Fibroblast of skin of left biceps (primary cell): Measurements from ENCODE around the gene RARRES2.

ENCODE experiments used
- DNase-seq, 2 experiments: peaks; one replicate each; pipeline ENCODE4 v3.0.0-alpha.2; 2013; ENCODE audit warnings: low read depth in 2 of 2

The RARRES2 gene

DNA sequence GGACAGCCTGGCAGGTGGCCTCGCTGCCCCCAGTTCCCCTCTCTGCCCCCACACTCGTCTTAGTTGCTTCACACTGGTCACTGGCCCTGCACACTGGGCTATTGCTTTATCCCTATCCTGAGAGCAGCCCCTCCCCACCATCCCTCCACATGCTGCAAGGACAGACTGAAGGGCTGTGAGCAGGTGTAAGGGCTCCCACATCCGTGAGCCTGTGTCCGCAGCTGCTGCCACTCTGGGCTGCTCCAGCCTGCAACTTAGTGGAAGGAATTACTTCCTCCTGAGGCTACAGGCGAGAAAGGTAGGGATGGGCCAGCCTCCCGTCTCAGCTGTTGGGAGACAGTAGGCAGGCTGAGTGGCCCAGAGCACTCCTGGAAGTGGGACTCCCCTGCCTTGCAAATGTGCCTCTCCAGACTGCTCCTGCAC lies 3.8 kb downstream of the RARRES2 start:
- no peak for DNase-seq

DNA sequence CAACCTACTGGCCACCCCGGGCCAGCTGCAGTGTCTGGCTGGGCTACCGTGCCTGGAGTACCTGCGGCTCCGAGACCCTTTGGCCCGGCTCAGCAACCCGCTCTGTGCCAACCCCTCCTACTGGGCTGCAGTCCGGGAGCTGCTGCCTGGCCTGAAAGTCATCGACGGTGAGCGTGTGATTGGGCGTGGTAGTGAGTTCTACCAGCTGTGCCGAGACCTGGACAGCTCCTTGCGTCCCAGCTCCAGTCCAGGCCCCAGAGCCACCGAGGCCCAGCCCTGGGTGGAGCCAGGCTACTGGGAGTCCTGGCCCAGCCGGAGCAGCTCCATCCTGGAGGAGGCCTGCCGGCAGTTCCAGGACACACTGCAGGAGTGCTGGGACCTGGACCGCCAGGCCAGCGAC lies 4.2 kb downstream of the RARRES2 start:
- DNase-seq: no peak

DNA sequence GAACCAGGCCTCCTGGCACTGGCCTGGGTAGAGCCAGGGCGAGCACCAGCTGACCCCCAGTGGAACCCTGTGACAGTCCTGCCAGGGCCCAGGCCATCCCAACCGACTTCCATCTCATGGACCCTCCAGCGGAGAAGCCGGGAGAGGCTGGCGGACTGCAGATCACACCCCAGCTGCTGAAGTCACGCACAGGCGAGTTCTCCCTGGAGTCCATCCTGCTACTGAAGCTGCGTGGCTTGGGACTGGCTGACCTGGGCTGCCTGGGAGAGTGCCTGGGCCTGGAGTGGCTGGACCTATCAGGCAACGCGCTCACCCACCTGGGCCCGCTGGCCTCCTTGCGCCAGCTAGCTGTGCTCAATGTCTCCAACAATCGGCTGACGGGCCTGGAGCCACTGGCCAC lies 4.7 kb downstream of the RARRES2 start:
- DNase-seq: no peak

DNA sequence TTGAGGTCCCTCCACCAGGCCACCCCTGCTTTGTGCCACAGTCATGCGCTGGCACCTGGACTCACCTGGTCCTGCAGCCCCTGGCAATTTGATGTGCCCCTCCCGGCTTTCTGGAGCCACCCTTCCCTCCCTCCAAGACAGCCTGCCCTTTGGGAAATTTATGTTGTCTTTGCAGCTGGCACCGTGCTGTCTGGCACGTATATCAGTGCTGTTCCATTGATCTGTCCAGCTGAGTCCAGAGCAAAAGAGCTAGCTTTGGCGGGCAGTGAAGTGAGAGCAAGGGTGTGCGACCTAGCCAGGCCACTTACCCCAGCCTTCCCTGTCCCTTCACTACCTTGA lies 5.7 kb downstream of the RARRES2 start:
- no peak for DNase-seq

DNA sequence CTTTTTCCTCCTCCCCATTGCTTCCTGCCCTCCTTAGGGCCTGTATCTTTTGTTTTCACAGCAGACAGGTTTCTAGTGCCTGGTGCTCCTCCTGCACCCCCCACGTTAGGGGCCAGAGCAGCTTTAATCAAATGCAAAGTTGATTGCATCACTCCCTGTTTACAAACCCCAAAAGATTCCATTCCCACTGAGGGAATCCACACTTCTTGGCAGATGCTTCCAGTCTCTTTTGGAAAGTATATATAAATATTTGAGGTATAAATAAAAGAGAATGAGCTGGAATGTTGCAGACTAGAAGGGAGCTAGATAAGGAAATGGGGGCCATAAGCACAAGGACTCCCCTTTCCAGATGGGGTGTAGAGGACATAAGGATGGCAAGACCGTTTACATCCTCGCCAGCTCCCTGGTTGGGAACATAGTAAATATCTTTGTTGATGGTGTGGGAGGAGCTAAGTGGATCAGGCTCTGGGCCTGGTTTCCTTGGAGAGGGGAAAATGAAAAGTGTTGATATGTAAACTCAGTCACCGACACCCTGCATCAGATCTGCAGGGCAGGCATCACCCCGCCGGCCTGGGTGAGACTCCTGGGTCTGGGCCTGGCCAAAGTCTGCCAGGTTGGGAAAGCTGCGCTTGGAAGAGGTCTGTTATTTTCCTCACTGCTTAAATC lies 6.2 kb downstream of the RARRES2 start:
- DNase-seq: peak; percentile 45 to 49

DNA sequence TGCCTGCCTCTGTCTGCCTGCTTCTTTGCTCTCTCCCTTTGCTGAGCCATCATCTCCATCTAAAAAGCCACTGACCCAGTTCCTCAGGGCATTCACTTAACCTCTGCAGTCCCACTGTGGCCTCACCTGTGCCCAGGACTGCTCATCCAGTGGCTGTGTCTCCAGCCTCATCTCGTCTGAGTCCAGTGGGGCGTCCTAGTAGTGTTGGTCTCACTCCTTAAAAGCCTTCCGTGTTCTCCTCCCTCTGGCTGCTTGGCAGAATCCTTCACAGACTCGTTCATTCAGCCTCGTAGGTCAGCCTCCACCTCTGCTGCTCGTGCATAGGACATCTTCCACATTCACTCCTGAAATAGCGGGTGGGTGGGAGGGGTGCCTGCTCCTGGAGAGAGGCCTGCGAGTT lies 7.3 kb downstream of the RARRES2 start:
- no peak for DNase-seq

DNA sequence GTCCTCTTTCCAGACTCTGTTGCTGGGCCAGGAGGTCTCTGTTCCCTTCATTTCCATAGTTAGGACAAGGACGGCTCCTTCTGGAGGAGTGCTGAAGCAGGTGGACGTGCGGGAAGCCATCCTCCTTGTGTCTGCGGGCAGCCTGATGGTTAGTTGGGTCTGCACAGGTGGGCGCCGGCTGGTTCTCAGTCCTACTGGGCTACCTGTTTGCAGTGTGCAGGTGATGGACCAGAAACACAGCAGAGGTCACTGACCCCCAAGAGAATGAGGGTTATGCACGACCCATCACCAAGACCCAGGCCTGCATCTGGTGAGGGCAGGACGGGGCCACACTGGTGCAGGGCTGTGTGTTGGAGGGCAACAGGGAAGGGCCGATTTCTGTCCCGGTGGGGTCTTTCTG lies 7.8 kb downstream of the RARRES2 start:
- no peak for DNase-seq

DNA sequence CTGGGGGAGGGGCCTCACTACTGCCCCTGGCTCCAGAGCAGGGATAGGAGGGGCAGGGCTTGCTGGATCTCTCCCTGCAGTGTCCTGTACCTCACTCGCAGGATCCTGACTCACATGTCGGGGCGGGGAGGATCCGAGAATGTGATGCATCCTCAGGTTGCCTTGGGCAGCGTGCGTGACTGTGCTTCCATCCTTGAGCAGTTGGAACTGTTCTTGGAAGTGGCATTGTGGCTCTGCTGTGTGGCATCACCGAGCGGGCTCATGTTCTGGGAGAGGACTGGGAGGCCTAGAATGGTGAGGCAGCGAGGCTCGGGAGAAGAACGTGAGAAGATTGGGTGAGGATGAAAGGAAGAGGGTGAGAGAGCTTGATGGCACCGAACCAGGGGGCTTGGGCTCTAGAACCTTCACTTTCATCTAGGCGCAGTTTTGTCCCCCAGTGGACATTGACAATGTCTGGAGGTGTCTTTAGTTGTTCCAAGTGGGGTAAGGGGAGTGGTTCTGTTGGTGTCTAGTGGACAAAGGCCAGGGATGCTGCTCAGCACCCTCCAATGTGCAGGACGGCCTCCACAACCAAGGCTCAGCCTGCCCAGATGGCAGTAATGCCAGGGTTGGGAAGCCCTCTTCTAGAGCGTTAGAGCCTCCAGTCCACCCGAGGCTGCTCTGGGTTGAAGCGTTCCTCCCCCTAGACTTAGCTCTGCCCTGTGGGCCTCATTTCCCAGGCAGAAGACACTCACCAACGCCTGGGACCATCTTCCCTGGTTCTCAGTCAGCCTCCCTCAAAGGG lies 8.4 kb downstream of the RARRES2 start:
- DNase-seq: no peak

DNA sequence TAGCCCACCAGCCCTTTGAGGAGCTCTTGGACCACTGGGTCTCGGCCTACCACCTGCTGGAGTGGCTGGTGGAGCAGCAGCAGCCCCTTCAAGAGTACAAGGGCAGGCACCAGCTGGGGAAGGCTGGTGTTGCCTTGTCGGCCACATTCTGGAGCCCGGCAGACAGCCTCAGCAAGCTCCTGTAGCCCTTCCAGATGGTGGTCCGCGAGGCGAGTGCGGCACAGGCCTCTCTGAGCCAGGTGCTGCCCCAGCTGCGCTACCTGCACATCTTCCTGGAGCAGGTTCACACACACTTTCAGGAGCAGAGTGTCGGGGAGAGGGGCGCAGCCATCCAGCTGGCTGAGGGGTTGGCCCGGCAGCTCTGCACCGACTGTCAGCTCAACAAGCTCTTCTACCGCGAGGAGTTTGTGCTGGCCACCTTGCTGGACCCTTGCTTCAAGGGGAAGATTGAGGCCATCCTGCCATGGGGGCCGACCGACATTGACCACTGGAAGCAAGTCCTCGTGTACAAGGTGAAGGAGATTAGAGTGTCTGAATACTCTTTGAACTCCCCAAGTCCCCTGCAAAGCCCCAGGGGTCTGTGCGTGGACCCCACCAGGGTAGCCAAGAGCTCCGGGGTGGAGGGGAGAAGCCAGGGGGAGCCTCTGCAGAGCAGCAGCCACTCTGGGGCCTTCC lies 11.1 kb downstream of the RARRES2 start:
- DNase-seq: no peak

DNA sequence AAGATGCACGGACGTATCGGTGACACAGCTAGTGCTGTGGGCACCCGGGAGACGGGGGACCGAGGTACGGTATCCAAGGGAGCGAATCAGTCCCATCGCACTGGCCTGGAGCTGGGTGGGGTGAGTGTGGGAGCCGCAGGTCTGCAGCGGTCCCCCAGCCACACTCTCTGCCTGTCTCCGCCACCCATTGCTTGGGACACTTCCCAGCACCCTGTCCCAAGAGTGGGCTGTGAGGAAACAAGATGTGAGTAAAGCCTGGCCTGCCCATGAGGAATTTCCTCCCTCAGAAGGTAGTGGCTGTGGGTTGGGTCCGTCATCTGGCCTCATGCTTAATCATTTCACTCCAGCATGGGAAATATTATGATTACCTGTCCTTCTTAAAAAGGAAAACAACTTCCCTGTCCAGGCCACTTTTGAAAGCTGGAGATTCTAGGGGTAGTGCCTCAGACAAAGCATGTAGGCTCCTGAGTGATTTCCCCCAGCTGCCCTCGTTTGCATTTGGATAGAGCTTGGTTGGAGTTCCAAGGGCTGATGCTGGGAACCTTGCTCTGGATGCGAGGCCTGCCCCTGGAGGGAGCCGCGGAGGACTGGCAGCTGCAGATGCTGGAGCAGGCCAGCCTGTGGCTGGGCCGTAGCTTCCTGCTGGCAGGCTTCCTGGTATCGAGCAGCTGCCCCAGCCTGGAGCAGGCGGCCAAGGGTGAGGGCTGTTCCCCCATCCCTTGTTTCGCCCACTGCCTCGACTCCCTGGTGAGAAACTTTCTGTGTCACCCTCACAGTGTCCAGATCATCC lies 11.9 kb downstream of the RARRES2 start:
- no peak for DNase-seq

DNA sequence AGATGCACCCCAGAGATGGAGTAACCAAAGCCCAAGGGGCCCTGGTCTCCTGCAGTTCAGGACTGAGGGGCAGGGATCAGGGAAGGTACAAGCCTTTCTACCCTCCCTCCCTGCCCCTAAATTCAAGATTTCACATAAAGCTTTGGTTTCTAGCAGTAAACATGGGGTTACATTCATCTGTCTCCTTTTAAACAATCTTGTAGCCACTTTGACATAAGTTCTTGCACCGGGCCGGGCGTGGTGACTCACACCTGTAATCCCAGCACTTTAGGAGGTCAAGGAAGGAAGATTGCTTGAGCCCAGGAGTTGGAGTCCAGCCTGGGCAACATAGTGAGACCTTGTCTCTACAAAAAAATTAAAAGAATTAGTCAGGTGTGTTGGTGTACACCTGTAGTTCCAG lies 14.1 kb downstream of the RARRES2 start:
- no peak for DNase-seq

DNA sequence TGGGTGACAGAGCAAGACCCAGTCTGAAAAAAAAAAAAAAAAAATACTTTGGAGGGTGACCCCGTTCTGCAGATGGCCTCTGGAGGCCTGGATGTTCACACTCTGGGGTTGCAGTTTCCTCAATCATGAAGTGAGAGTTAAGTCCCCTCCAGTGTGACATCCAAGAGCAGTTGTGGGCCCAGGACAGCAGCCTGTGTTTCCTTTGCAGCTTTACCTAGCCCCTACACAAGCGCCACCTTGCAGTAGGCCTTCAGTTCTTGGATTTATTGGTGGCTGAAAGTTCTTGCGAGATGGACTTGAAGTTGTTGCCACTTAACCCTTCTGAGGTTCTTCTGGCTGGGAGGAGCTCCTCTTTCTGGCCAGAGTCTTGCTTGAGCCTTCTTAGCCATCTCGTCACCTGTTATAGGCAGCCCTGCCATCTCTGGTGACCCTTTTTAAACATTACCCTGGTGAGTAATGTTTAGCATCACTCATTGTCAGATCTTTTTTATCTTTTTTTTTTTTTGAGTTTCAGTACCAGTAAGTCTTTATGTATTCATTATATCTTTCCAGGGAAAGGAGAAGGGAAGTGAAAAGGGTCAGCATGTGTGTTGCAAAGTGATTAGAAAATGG lies 14.7 kb downstream of the RARRES2 start:
- DNase-seq: no peak

DNA sequence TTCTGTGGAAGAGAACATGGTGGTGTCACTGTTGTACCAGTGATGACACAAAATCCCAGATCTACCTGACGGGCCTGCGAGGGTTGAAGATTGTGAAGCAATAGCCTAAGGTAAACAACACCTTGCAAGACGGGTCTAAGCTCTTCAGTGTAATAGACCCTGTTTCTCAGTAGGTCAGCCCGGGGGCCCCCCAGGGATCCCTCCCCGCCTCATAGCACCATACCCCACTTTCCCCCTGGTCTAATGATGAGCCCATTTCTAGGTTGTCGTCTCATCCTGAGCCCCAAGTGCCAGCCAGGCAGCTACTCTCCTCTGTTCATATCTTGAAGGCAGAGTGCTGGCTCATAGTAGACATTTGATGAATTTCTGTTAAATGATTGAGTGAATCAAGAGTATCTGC lies 15.5 kb downstream of the RARRES2 start:
- no peak for DNase-seq

DNA sequence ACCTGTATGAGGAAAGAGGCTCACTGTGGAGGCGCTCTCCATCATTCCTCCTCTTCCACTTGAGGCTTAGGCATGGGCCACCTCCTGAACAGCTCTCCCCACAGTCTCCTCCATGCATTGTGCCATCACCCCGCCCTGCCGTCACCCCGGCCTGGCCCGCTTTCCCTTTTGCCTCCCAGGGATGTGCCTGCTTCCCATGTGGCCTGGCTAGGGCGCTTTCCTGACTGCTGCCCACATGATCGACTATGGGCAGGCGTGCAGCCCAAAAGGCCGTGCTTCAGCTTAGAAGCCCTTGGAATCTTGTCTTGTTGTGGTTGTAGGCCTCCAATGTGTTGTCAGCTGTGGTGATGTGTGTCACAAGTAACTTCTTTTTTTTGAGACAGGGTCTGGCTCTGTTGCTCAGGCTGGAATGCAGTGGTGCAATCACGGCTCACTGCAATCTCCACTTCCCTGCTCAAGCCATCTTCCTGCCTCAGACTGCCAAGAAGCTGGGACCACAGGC lies 16.3 kb downstream of the RARRES2 start:
- DNase-seq: no peak

DNA sequence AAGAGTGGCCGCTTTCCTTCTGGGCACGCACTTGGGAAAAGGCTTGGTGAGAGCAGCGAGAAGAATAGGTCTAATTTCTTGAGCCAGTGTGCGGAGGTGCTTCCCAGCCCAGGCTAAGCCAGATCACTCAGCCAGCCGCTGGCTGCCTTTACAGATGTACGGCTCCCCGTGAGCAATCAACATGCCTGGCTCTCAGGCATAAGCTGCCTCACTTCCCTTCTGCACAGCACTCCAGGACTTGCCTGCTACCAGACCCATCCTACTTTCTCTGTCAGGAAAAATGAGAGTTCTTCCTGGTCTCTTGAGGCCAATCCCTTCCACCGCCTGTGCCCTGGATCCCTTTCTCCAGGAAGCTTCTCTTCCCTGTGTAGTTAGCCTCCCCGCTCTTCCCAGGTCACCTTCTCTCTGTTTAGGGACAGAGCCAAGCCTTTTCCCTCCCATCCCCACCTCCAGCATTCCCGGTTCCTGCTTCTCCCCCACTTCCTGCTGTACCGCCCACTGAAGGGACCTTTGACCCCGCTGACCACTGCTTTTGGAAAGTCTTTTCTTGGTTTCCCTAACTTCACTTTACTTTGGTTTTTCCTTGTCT lies 17.0 kb downstream of the RARRES2 start:
- DNase-seq: no peak

DNA sequence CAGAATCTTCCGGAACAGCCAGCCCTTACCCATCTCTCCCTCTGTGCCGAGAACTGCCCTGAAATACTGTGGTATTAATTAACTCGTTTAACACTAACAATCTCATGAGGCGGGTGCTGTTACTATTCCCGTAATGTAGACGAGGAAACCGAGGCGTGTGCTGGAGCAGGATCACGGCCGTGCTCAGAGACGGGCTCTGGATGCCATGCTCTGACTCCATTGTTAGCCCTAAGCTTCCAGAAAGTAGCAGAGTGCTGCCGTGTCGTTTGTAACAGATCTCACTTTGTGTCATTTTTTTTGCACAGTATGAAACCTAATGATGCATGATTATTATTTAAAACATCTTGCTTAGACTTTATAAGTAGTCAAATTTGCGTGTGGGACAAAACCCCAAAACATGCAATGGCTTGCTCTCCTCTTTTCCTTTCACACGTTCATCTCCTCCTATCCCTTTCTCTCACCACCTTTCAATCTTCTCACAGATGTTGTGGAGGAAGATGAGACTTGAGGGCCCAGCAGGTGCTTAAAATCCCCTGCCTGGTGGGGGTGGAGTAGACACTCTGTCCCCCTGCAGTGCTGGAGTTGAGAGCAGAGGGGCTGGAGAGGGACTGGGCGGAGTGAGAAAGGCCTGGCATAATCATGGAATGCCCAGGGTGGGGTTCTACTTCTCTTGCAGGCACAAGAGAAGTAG lies 17.6 kb downstream of the RARRES2 start:
- DNase-seq: no peak

DNA sequence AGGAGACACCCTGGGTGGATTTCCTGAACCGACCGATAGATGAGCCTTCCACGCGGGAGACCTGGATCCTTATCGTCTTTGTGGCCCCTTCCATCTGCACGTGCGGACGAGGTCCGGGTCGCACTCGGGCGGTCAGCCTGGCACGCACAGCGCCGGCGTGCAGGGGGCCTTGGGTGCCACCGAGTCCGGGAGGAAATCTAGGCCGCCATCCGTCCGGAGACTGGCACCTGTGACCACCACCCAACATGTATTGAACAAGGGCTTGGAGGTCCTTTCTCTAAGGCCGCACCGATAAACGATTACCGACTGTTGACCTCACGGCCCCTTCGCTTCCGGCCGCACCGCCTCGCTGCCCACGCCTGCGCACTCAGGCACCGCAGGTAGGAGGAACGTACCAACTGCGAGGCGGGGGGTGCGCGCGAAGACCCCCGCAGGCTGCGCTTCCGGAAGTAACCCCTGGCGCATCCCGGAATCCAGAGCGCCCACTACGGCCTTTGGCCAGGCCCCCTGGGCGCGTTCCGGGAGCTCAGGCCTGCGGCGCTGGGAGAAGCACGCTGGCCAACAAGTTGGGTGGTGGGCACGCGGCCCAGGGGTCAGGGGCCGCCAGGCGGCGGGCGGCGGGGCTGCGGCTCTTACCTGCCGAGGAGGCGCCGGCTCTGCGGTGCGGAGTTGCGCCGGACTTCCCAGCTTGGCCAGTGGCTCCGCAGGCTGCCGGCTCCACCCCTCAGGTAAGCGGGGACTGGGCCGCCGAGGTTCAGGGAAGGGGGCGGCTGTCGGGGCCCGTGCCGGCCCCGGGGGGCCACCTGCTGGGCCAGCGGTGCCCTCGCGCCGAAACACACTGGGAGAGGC lies 18.4 kb downstream of the RARRES2 start, which contains the start of the genes ACTR3C and LRRC61:
ACTR3C (minus strand) TSS at position 713 of the 849 bp plus-strand sequence. CDS start 28,249 bp downstream, outside the sequence.
LRRC61 (plus strand) TSS at position 523 of the 849 bp plus-strand sequence. CDS start 13,507 bp downstream, outside the sequence.
- DNase-seq: no peak

DNA sequence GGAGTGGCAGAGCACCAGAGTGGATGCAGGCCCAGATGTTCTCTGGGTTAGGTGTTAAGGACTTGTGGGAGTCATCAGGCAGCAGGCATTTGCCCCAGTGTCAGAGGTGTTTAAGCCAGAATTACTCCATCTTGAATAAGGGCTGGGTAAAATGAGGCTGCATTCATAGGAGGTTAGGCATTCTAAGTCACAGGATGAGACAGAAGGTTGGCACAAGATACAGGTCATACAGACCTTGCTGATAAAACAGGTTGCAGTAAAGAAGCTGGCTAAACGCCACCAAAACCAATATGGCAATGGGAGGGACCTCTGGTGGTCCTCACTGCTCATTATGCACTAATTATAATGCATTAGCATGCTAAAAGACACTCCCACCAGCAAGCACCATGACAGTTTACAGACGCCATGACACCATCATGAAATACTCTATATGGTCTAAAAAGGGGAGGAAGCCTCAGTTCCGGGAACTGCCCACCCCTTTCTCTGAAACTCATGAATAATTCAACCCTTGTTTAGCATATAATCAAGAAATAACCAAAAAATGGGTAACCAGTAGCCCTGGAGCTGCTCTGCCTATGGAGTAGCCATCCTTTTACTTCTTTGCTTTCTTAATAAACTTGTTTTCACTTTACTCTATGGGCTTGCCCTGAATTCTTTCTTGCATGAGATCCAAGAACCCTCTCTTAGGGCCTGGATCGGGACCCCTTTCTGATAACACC lies 19.2 kb downstream of the RARRES2 start:
- DNase-seq: no peak

DNA sequence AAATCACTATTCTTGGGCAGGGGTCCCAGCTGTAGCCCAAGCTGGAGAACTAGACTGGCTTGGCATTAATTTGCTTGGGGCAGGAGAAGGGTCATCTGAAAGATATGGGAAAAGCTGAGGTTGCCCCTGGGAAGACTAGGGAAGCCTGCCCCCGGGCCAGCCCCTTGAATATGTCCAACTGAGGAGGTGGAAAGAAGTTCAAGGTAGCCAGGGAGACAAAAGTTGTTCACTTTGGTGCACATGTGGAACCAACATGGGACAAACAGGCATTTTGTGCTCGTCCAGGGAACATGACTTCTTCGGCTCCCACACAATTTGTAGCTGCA lies 19.7 kb downstream of the RARRES2 start:
- no peak for DNase-seq
